WTC11 (cell line): ENCODE measurements around the gene CELF1.
"Not testable (repeated sequence)": the region's sequence is repeated elsewhere in the genome, so short reads cannot be mapped to it uniquely, and the experiment has no call there.

ENCODE experiments used
- CTCF ChIP-seq: fragments of 200-600 bp; IDR thresholded peaks from 2 replicates; pipeline ENCODE4 v1.8.0; 2022; ENCODE audit warnings: antibody characterized with exemption
- E2F4 ChIP-seq: sonication (generic); formaldehyde crosslinking; IDR thresholded peaks from 2 replicates; pipeline ENCODE4 v1.8.1; 2022; ENCODE audit warnings: low read depth, mild to moderate bottlenecking, moderate library complexity, missing genetic modification reagents, borderline replicate concordance
- GABPB1 ChIP-seq: sonication (generic); formaldehyde crosslinking; IDR thresholded peaks from 2 replicates; pipeline ENCODE4 v1.8.1; 2023; ENCODE audit warnings: mild to moderate bottlenecking, missing genetic modification reagents
- JUN ChIP-seq: sonication (generic); formaldehyde crosslinking; IDR thresholded peaks from 2 replicates; pipeline ENCODE4 v1.8.0; 2023; ENCODE audit warnings: mild to moderate bottlenecking, missing genetic modification reagents
- NFYB ChIP-seq: sonication (generic); formaldehyde crosslinking; conservative IDR thresholded peaks from 2 replicates; pipeline ENCODE4 v1.8.0; 2022; ENCODE audit warnings: low read depth, missing genetic modification reagents
- NR1H2 ChIP-seq: sonication (generic); formaldehyde crosslinking; IDR thresholded peaks from 2 replicates; pipeline ENCODE4 v1.9.0; 2021; ENCODE audit warnings: mild to moderate bottlenecking, moderate library complexity, missing genetic modification reagents
- SMAD4 ChIP-seq: sonication (generic); formaldehyde crosslinking; IDR thresholded peaks from 2 replicates; pipeline ENCODE4 v1.8.0; 2022; ENCODE audit warnings: mild to moderate bottlenecking, missing genetic modification reagents
- STAT6 ChIP-seq: sonication (generic); formaldehyde crosslinking; conservative IDR thresholded peaks from 2 replicates; pipeline ENCODE4 v1.8.1; 2023; ENCODE audit warnings: mild to moderate bottlenecking, low read depth, missing genetic modification reagents, moderate library complexity
- ZNF232 ChIP-seq: sonication (generic); formaldehyde crosslinking; IDR thresholded peaks from 2 replicates; pipeline ENCODE4 v1.8.0; 2022; ENCODE audit warnings: mild to moderate bottlenecking, missing genetic modification reagents
- TF ChIP-seq, protein P1 (sequence below): sonication (generic); formaldehyde crosslinking; IDR thresholded peaks from 2 replicates; pipeline ENCODE4 v1.8.1; 2023; ENCODE audit warnings: mild to moderate bottlenecking, missing genetic modification reagents, moderate library complexity
- TF ChIP-seq, protein P2 (sequence below): sonication (generic); formaldehyde crosslinking; IDR thresholded peaks from 2 replicates; pipeline ENCODE4 v1.8.0; 2022; ENCODE audit warnings: mild to moderate bottlenecking, missing genetic modification reagents

GRCh38 chr11:47454258-47454671 is 98.7 kb downstream of the CELF1 start:
- not testable (repeated sequence) for TF ChIP-seq CTCF; GABPB1; E2F4; ZNF232 (CRISPR knock-in tag); NFYB (CRISPR knock-in tag); STAT6; JUN (CRISPR knock-in tag); NR1H2 (CRISPR knock-in tag); SMAD4
- TF ChIP-seq, protein P1, sequence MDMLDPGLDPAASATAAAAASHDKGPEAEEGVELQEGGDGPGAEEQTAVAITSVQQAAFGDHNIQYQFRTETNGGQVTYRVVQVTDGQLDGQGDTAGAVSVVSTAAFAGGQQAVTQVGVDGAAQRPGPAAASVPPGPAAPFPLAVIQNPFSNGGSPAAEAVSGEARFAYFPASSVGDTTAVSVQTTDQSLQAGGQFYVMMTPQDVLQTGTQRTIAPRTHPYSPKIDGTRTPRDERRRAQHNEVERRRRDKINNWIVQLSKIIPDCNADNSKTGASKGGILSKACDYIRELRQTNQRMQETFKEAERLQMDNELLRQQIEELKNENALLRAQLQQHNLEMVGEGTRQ (CRISPR knock-in tag) = not testable (repeated sequence)
- TF ChIP-seq, protein P2, sequence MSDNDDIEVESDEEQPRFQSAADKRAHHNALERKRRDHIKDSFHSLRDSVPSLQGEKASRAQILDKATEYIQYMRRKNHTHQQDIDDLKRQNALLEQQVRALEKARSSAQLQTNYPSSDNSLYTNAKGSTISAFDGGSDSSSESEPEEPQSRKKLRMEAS = not testable (repeated sequence)
